ENCODE measurements around the gene NUDT7.
A peak's percentile ranks its signal among the peaks of the same experiment; 100 is the strongest.

The NUDT7 gene

GRCh38 chr16:77723108-77723514 is 797 bp downstream of the NUDT7 start:
- Histone ChIP-seq H3K36me3 (ENCODE audit: control insufficient read depth, insufficient read depth, low read length) (no peaks in the 10 kb centered on the region), H3K4me1 (ENCODE audit: control insufficient read depth, insufficient read depth, low read length, poor library complexity, severe bottlenecking) (peaks cover 3% of the 10 kb centered on the region), H3K27ac (ENCODE audit: low read depth, low read length, severe bottlenecking) (peak overlapping the region; percentile 90), H3K4me3 (ENCODE audit: extremely low read depth, insufficient read depth, low read length, poor library complexity, severe bottlenecking) (peak overlapping the region; percentile 58), H3K9me3 (ENCODE audit: control insufficient read depth, low read length) (no peaks in the 10 kb centered on the region)
- WGBS, 2 experiments (ENCODE audit: insufficient coverage in 2 of 2) = 54 to 61% methylated on average over 4 to 5 of the region's 5 CpGs

- H3K4me3 ChIP-seq (ENCODE audit: extremely low read depth, insufficient read depth, low read length, poor library complexity, severe bottlenecking) = no peak overlapping the region
- H3K27ac ChIP-seq (ENCODE audit: low read depth, low read length, severe bottlenecking) = no peak overlapping the region
Observed at GRCh38 chr16:77724174-77724573, 1.9 kb downstream of the NUDT7 start.

GRCh38 chr16:77729951-77730350 is 7.6 kb downstream of the NUDT7 start:
- H3K9me3 ChIP-seq (ENCODE audit: control insufficient read depth, low read length) = no peaks in the 10 kb centered on the region
- H3K4me3 ChIP-seq (ENCODE audit: extremely low read depth, insufficient read depth, low read length, poor library complexity, severe bottlenecking) = no peak overlapping the region
- WGBS, 2 experiments (ENCODE audit: insufficient coverage in 2 of 2) = 86% methylated on average over 1 of the region's 1 CpG; no CpG with 5 or more reads in 1 of the 2 experiments

More at GRCh38 chr16:77724174-77724573, 1.9 kb downstream of the NUDT7 start:
- 97 to 100% methylated on average over 5 to 6 of the region's 7 CpGs for WGBS, 2 experiments (ENCODE audit: insufficient coverage in 2 of 2)
- H3K9me3 ChIP-seq (ENCODE audit: control insufficient read depth, low read length) = no peaks in the 10 kb centered on the region
- no peaks in the 10 kb centered on the region for H3K36me3 ChIP-seq (ENCODE audit: control insufficient read depth, insufficient read depth, low read length)
- peaks cover 3% of the 10 kb centered on the region for H3K4me1 ChIP-seq (ENCODE audit: control insufficient read depth, insufficient read depth, low read length, poor library complexity, severe bottlenecking)

GRCh38 chr16:77732241-77732946 is 10.1 kb downstream of the NUDT7 start:
- Histone ChIP-seq H3K27ac (ENCODE audit: low read depth, low read length, severe bottlenecking) (no peak overlapping the region), H3K36me3 (ENCODE audit: control insufficient read depth, insufficient read depth, low read length) (no peaks in the 10 kb centered on the region), H3K9me3 (ENCODE audit: control insufficient read depth, low read length) (no peaks in the 10 kb centered on the region), H3K4me1 (ENCODE audit: control insufficient read depth, insufficient read depth, low read length, poor library complexity, severe bottlenecking) (peaks cover 4% of the 10 kb centered on the region), H3K4me3 (ENCODE audit: extremely low read depth, insufficient read depth, low read length, poor library complexity, severe bottlenecking) (no peak overlapping the region)
- WGBS, 2 experiments (ENCODE audit: insufficient coverage in 2 of 2) = 73 to 95% methylated on average over 4 to 8 of the region's 11 CpGs

More at GRCh38 chr16:77729951-77730350, 7.6 kb downstream of the NUDT7 start:
- Histone ChIP-seq H3K36me3 (ENCODE audit: control insufficient read depth, insufficient read depth, low read length) (no peaks in the 10 kb centered on the region), H3K4me1 (ENCODE audit: control insufficient read depth, insufficient read depth, low read length, poor library complexity, severe bottlenecking) (peaks cover 4% of the 10 kb centered on the region), H3K27ac (ENCODE audit: low read depth, low read length, severe bottlenecking) (no peak overlapping the region)

GRCh38 chr16:77736879-77737278 is 14.6 kb downstream of the NUDT7 start:
- Histone ChIP-seq H3K9me3 (ENCODE audit: control insufficient read depth, low read length) (no peaks in the 10 kb centered on the region), H3K36me3 (ENCODE audit: control insufficient read depth, insufficient read depth, low read length) (no peaks in the 10 kb centered on the region), H3K4me1 (ENCODE audit: control insufficient read depth, insufficient read depth, low read length, poor library complexity, severe bottlenecking) (peaks cover 11% of the 10 kb centered on the region), H3K27ac (ENCODE audit: low read depth, low read length, severe bottlenecking) (no peak overlapping the region), H3K4me3 (ENCODE audit: extremely low read depth, insufficient read depth, low read length, poor library complexity, severe bottlenecking) (no peak overlapping the region)
- no CpG with 5 or more reads among the region's 1 CpG for WGBS, 2 experiments (ENCODE audit: insufficient coverage in 2 of 2)

- no peak overlapping the region for H3K4me3 ChIP-seq (ENCODE audit: extremely low read depth, insufficient read depth, low read length, poor library complexity, severe bottlenecking)
- H3K4me1 ChIP-seq (ENCODE audit: control insufficient read depth, insufficient read depth, low read length, poor library complexity, severe bottlenecking) = peaks cover 7% of the 10 kb centered on the region
- no peaks in the 10 kb centered on the region for H3K9me3 ChIP-seq (ENCODE audit: control insufficient read depth, low read length)
- no peaks in the 10 kb centered on the region for H3K36me3 ChIP-seq (ENCODE audit: control insufficient read depth, insufficient read depth, low read length)
- 92 to 94% methylated on average over 7 to 8 of the region's 10 CpGs for WGBS, 2 experiments (ENCODE audit: insufficient coverage in 2 of 2)
- no peak overlapping the region for H3K27ac ChIP-seq (ENCODE audit: low read depth, low read length, severe bottlenecking)
Observed at GRCh38 chr16:77738706-77739558, 16.6 kb downstream of the NUDT7 start.

- 89% methylated on average over 1 of the region's 1 CpG; no CpG with 5 or more reads in 1 of the 2 experiments for WGBS, 2 experiments (ENCODE audit: insufficient coverage in 2 of 2)
- H3K4me3 ChIP-seq (ENCODE audit: extremely low read depth, insufficient read depth, low read length, poor library complexity, severe bottlenecking) = no peak overlapping the region
Observed at GRCh38 chr16:77739559-77739892, 17.2 kb downstream of the NUDT7 start.

GRCh38 chr16:77744141-77744540 is 21.8 kb downstream of the NUDT7 start:
- Histone ChIP-seq H3K9me3 (ENCODE audit: control insufficient read depth, low read length) (no peaks in the 10 kb centered on the region), H3K27ac (ENCODE audit: low read depth, low read length, severe bottlenecking) (no peak overlapping the region), H3K4me3 (ENCODE audit: extremely low read depth, insufficient read depth, low read length, poor library complexity, severe bottlenecking) (no peak overlapping the region), H3K36me3 (ENCODE audit: control insufficient read depth, insufficient read depth, low read length) (no peaks in the 10 kb centered on the region), H3K4me1 (ENCODE audit: control insufficient read depth, insufficient read depth, low read length, poor library complexity, severe bottlenecking) (peaks cover 3% of the 10 kb centered on the region)
- 95 to 100% methylated on average over 3 to 4 of the region's 4 CpGs for WGBS, 2 experiments (ENCODE audit: insufficient coverage in 2 of 2)

More at GRCh38 chr16:77739559-77739892, 17.2 kb downstream of the NUDT7 start:
- Histone ChIP-seq H3K27ac (ENCODE audit: low read depth, low read length, severe bottlenecking) (no peak overlapping the region), H3K36me3 (ENCODE audit: control insufficient read depth, insufficient read depth, low read length) (no peaks in the 10 kb centered on the region), H3K9me3 (ENCODE audit: control insufficient read depth, low read length) (no peaks in the 10 kb centered on the region), H3K4me1 (ENCODE audit: control insufficient read depth, insufficient read depth, low read length, poor library complexity, severe bottlenecking) (peaks cover 7% of the 10 kb centered on the region)

- H3K4me3 ChIP-seq (ENCODE audit: extremely low read depth, insufficient read depth, low read length, poor library complexity, severe bottlenecking) = no peak overlapping the region
- no peak overlapping the region for H3K27ac ChIP-seq (ENCODE audit: low read depth, low read length, severe bottlenecking)
- no peaks in the 10 kb centered on the region for H3K36me3 ChIP-seq (ENCODE audit: control insufficient read depth, insufficient read depth, low read length)
- no peaks in the 10 kb centered on the region for H3K4me1 ChIP-seq (ENCODE audit: control insufficient read depth, insufficient read depth, low read length, poor library complexity, severe bottlenecking)
- no peaks in the 10 kb centered on the region for H3K9me3 ChIP-seq (ENCODE audit: control insufficient read depth, low read length)
- WGBS, 2 experiments (ENCODE audit: insufficient coverage in 2 of 2) = no CpG with 5 or more reads among the region's 1 CpG
Observed at GRCh38 chr16:77745972-77746371, 23.7 kb downstream of the NUDT7 start.

- Histone ChIP-seq H3K4me3 (ENCODE audit: extremely low read depth, insufficient read depth, low read length, poor library complexity, severe bottlenecking) (no peak overlapping the region), H3K36me3 (ENCODE audit: control insufficient read depth, insufficient read depth, low read length) (no peaks in the 10 kb centered on the region), H3K27ac (ENCODE audit: low read depth, low read length, severe bottlenecking) (no peak overlapping the region), H3K9me3 (ENCODE audit: control insufficient read depth, low read length) (no peaks in the 10 kb centered on the region), H3K4me1 (ENCODE audit: control insufficient read depth, insufficient read depth, low read length, poor library complexity, severe bottlenecking) (no peaks in the 10 kb centered on the region)
- whole genome bisulfite sequencing, 2 experiments (ENCODE audit: insufficient coverage in 2 of 2) = 89 to 94% methylated on average over 6 of the region's 7 CpGs
Observed at GRCh38 chr16:77748421-77749005, 26.2 kb downstream of the NUDT7 start.

Measured in mesodermal cell (in vitro differentiated cells).